Bronchial epithelial cell (primary cell): ENCODE data around the gene NSMCE1. TPM values are rescaled to one million over a fixed set of nuclear protein-coding genes. Genes with fewer than 3 reads are reported as not detected.
A peak's percentile ranks its signal among the peaks of the same experiment; 100 is the strongest.

Experiments
- DNase-seq: peaks from one replicate; pipeline ENCODE4 v3.0.0-alpha.2; 2010; ENCODE audit warnings: low read depth
- FAIRE-seq: peaks from 2 replicates; lab custom pipeline; 2011; peaks lifted over from hg19 to GRCh38; lab: Jason Lieb, UNC
- H3K27me3 ChIP-seq: 2 replicates; pipeline ENCODE4 v1.5.1; 2011; ENCODE audit warnings: low read length; ENCODE audit not compliant: control insufficient read depth, insufficient read depth
- H3K36me3 ChIP-seq: 2 replicates; pipeline ENCODE4 v1.5.1; 2011; ENCODE audit warnings: low read length; ENCODE audit not compliant: control insufficient read depth, insufficient read depth
- H3K4me3 ChIP-seq: 2 replicates; pipeline ENCODE4 v1.5.1; 2011; ENCODE audit warnings: mild to moderate bottlenecking, low read depth, low read length, control low read depth
- CTCF ChIP-seq: IDR thresholded peaks from 2 replicates; pipeline ENCODE4 v1.5.1; 2011; ENCODE audit warnings: mild to moderate bottlenecking, moderate library complexity, low read length, control low read depth, inconsistent platforms; ENCODE audit not compliant: insufficient read depth, severe bottlenecking
- total RNA-seq: library from RNA; depleted of rRNA; stranded (reverse); fragments of >200 nt; gene quantifications from 2 replicates; pipeline ENCODE4 v1.2.1, GENCODE V29; 2014

NSMCE1 gene
- total RNA-seq, 1 donor from 2014 or later, result 111 TPM

- DNase-seq (peak; percentile 60), FAIRE-seq (no peak)
Measured at GRCh38 chr16:27311448-27311830, 42.9 kb upstream of the NSMCE1 start.

GRCh38 chr16:27310576-27311447 lies 42.2 kb upstream of the NSMCE1 start:
- no peak overlapping the region for H3K4me3 ChIP-seq
- no peaks in the 10 kb centered on the region for H3K27me3 ChIP-seq
- H3K36me3 ChIP-seq, result no peaks in the 10 kb centered on the region
- FAIRE-seq, result no peak
- DNase-seq, result no peak
- TF ChIP-seq CTCF, result no peak

More at GRCh38 chr16:27311448-27311830, 42.9 kb upstream of the NSMCE1 start:
- no peak for TF ChIP-seq CTCF
- Histone ChIP-seq H3K27me3 (no peaks in the 10 kb centered on the region), H3K4me3 (no peak overlapping the region), H3K36me3 (no peaks in the 10 kb centered on the region)

GRCh38 chr16:27308792-27309191 lies 40.2 kb upstream of the NSMCE1 start:
- DNase-seq, result no peak
- Histone ChIP-seq H3K36me3 (no peaks in the 10 kb centered on the region), H3K4me3 (no peak overlapping the region), H3K27me3 (no peaks in the 10 kb centered on the region)
- no peak for FAIRE-seq
- no peak for TF ChIP-seq CTCF

GRCh38 chr16:27305839-27306442 lies 37.4 kb upstream of the NSMCE1 start:
- no peaks in the 10 kb centered on the region for H3K36me3 ChIP-seq
- DNase-seq (no peak), FAIRE-seq (peak; percentile 13)
- no peak for TF ChIP-seq CTCF
- H3K27me3 ChIP-seq, result no peaks in the 10 kb centered on the region
- H3K4me3 ChIP-seq, result no peak overlapping the region

- Histone ChIP-seq H3K27me3 (no peaks in the 10 kb centered on the region), H3K36me3 (no peaks in the 10 kb centered on the region), H3K4me3 (no peak overlapping the region)
- no peak for FAIRE-seq
- no peak for DNase-seq
- no peak for TF ChIP-seq CTCF
Measured at GRCh38 chr16:27304881-27305745, 36.5 kb upstream of the NSMCE1 start.
